Ascending aorta (tissue), 2 donors: ENCODE results near the gene AXIN1. TPM values are rescaled to one million over a fixed set of nuclear protein-coding genes. Genes with fewer than 3 reads are reported as not detected.

ENCODE experiments used
- DNase-seq, 2 donors: peaks; one replicate each; pipeline ENCODE4 v3.0.0-alpha.2; 2019; ENCODE audit warnings: low spot score in 2 of 2
- H3K27ac ChIP-seq, 2 donors: fragments of 200-600 bp; sonication (generic); one replicate each; pipeline ENCODE4 v1.5.1; 2016 to 2017; ENCODE audit warnings: mild to moderate bottlenecking in 1 of 2
- H3K27me3 ChIP-seq: fragments of 200-600 bp; sonication (generic); one replicate; pipeline ENCODE4 v1.5.1; 2017
- H3K36me3 ChIP-seq, 2 donors: fragments of 200-600 bp; sonication (generic); one replicate each; pipeline ENCODE4 v1.5.1; 2016
- H3K4me1 ChIP-seq, 2 donors: fragments of 200-600 bp; sonication (generic); one replicate each; pipeline ENCODE4 v1.5.1; 2016 to 2017; ENCODE audit warnings: mild to moderate bottlenecking in 1 of 2
- H3K4me3 ChIP-seq, 2 donors: fragments of 200-600 bp; sonication (generic); one replicate each; pipeline ENCODE4 v1.5.1; 2016 to 2017; ENCODE audit warnings: mild to moderate bottlenecking in 1 of 2
- H3K9me3 ChIP-seq, 2 donors: fragments of 200-600 bp; sonication (generic); one replicate each; pipeline ENCODE4 v1.5.1; 2016
- intact Hi-C: fragments of 100-400 bp; cut with DNase I; formaldehyde crosslinking; loops from one replicate; pipeline ENCODE4 v1.15.1; 2023
- total RNA-seq: library from RNA; depleted of rRNA; stranded (reverse); fragments of >200 nt; gene quantifications from one replicate; pipeline ENCODE4 v1.1.0, GENCODE V29; 2016
- TF ChIP-seq, protein P1 (sequence below), 3 experiments: fragments of 200-600 bp in 2 of 3; fragments of 450-650 bp in 1 of 3; sonication (generic) in 2 of 3; IDR thresholded peaks; one replicate each; pipeline ENCODE4 v1.5.1; 2016 to 2019; ENCODE audit warnings: antibody characterized with exemption in 3 of 3, mild to moderate bottlenecking in 1 of 3, moderate library complexity in 1 of 3

Gene AXIN1
- total RNA-seq, 1 donor from 2014 or later, result 27.6 TPM

DNA sequence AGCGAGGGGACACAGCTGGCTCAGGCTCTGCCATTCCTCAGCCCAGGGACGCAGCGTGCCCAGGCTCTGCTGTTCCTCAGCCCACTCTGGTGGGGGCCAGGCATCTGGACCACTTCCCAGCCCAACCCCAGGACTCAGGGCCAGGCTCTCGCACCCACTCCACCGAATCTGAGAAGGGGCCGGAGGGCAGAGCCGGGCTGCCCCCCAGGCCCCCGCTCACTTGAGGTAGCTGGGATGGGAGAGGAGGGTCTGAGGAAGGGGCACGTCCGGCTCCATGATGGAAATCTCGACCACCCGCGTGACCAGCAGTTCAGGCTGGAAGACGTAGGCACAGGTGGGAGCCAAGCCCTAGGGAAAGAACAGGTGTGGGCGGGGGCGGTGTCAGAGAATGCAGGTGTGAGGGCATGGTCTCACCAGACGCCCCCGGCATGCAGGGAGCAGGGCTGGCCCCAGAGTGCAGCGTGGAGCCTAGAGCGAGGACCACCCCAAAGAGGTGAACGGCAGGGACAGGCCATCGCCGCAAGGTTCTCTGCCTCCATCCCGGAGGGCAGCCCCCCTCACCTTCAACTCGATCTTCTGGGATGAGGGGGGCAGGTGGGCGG, 24.4 kb upstream of the AXIN1 start:
- TF ChIP-seq, protein P1, sequence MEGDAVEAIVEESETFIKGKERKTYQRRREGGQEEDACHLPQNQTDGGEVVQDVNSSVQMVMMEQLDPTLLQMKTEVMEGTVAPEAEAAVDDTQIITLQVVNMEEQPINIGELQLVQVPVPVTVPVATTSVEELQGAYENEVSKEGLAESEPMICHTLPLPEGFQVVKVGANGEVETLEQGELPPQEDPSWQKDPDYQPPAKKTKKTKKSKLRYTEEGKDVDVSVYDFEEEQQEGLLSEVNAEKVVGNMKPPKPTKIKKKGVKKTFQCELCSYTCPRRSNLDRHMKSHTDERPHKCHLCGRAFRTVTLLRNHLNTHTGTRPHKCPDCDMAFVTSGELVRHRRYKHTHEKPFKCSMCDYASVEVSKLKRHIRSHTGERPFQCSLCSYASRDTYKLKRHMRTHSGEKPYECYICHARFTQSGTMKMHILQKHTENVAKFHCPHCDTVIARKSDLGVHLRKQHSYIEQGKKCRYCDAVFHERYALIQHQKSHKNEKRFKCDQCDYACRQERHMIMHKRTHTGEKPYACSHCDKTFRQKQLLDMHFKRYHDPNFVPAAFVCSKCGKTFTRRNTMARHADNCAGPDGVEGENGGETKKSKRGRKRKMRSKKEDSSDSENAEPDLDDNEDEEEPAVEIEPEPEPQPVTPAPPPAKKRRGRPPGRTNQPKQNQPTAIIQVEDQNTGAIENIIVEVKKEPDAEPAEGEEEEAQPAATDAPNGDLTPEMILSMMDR (IDR thresholded peaks at IDR 0.05), result no peak
- no peaks in the 10 kb centered on the region for H3K9me3 ChIP-seq
- DNase-seq, result no peak
- peaks cover 44 to 49% of the 10 kb centered on the region in 2 donors for H3K36me3 ChIP-seq
- intact Hi-C loops, result no loop called here
- H3K27me3 ChIP-seq, result no peaks in the 10 kb centered on the region
- H3K4me3 ChIP-seq, result no peak overlapping the region
- H3K4me1 ChIP-seq, result peaks cover 5 to 12% of the 10 kb centered on the region in 2 donors
- no peak overlapping the region for H3K27ac ChIP-seq

GRCh38 chr16:375927-376816, 23.6 kb upstream of the AXIN1 start:
- H3K4me3 ChIP-seq, result no peak overlapping the region
- H3K4me1 ChIP-seq, result peaks cover 5 to 12% of the 10 kb centered on the region in 2 donors
- no peak overlapping the region for H3K27ac ChIP-seq
- no peaks in the 10 kb centered on the region for H3K27me3 ChIP-seq
- TF ChIP-seq, protein P1 (IDR thresholded peaks at IDR 0.05), result no peak
- no peak for DNase-seq
- H3K9me3 ChIP-seq, result no peaks in the 10 kb centered on the region
- intact Hi-C loops, result no loop called here
- H3K36me3 ChIP-seq, result peaks cover 49 to 53% of the 10 kb centered on the region in 2 donors

GRCh38 chr16:375212-375611, 22.7 kb upstream of the AXIN1 start:
- TF ChIP-seq, protein P1 (IDR thresholded peaks at IDR 0.05), result no peak
- intact Hi-C loops, result no loop called here
- H3K4me1 ChIP-seq, result peaks cover 3 to 6% of the 10 kb centered on the region in 2 donors
- DNase-seq, result no peak
- no peaks in the 10 kb centered on the region for H3K9me3 ChIP-seq
- H3K27ac ChIP-seq, result no peak overlapping the region
- peaks cover 49 to 53% of the 10 kb centered on the region in 2 donors for H3K36me3 ChIP-seq
- H3K27me3 ChIP-seq, result no peaks in the 10 kb centered on the region
- no peak overlapping the region for H3K4me3 ChIP-seq

- H3K4me3 ChIP-seq, result no peak overlapping the region
- TF ChIP-seq, protein P1 (IDR thresholded peaks at IDR 0.05), result no peak
- H3K36me3 ChIP-seq, result peaks cover 49 to 53% of the 10 kb centered on the region in 2 donors
- no peaks in the 10 kb centered on the region for H3K9me3 ChIP-seq
- no peak overlapping the region for H3K27ac ChIP-seq
- no peak for DNase-seq
- peaks cover 8 to 10% of the 10 kb centered on the region in 2 donors for H3K4me1 ChIP-seq
- intact Hi-C loops, result no loop called here
- H3K27me3 ChIP-seq, result no peaks in the 10 kb centered on the region
Observed at GRCh38 chr16:374616-374926, 22.0 kb upstream of the AXIN1 start.

DNA sequence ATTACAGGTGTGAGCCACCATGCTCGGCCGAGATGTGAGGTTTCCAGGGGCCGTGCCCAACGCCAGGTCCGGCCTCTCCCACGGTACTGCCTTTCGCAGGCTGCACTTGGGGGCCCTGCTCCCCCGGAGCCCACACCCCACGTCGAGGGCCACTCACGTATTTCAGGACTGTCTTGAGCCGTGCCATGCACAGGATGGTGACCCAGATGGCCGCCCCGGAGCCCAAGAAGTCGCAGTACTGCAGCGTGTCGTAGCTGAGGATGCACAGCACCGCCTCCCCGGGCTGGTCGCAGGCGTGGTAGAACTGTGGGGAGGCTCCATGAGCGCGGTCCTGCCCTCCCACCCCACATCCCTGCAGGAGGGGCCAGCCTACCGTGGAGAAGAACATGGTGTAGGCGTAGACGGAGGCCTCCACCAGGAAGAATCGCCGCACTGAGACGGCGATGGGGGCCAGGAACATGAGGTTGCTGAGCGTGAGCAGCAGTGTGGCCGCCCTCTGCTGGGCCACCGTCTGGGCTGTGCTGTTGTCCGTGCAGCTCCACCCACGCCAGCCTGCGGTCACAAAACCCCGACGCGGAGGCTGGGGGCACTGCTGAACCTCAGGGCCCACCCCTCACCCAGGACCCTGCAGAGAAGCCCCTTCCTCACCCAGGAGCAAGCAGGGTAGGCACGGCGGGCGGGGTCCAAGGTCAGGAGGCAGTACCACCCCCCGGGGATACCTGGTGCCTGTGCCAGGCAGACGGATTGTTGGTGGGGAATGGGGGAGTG, 21.5 kb upstream of the AXIN1 start:
- intact Hi-C loops, result no loop called here

More for the DNA sequence above, 21.5 kb upstream of the AXIN1 start:
- Histone ChIP-seq H3K9me3 (no peaks in the 10 kb centered on the region), H3K4me3 (no peak overlapping the region), H3K27ac (no peak overlapping the region), H3K36me3 (peaks cover 49 to 53% of the 10 kb centered on the region in 2 donors), H3K4me1 (peaks cover 8 to 12% of the 10 kb centered on the region in 2 donors), H3K27me3 (no peaks in the 10 kb centered on the region)
- TF ChIP-seq, protein P1 (IDR thresholded peaks at IDR 0.05), result no peak
- DNase-seq, result no peak
